ENCODE measurements around the gene FADS3. TPM values are rescaled to one million over a fixed set of nuclear protein-coding genes. Genes with fewer than 3 reads are reported as not detected.

Gene FADS3
- total and polyA plus RNA-seq, 2 of the 13 experiments (the other 11 are each of a cell fraction or from before 2014, with no cell fraction given): 13.4 to 23.2 TPM

DNA sequence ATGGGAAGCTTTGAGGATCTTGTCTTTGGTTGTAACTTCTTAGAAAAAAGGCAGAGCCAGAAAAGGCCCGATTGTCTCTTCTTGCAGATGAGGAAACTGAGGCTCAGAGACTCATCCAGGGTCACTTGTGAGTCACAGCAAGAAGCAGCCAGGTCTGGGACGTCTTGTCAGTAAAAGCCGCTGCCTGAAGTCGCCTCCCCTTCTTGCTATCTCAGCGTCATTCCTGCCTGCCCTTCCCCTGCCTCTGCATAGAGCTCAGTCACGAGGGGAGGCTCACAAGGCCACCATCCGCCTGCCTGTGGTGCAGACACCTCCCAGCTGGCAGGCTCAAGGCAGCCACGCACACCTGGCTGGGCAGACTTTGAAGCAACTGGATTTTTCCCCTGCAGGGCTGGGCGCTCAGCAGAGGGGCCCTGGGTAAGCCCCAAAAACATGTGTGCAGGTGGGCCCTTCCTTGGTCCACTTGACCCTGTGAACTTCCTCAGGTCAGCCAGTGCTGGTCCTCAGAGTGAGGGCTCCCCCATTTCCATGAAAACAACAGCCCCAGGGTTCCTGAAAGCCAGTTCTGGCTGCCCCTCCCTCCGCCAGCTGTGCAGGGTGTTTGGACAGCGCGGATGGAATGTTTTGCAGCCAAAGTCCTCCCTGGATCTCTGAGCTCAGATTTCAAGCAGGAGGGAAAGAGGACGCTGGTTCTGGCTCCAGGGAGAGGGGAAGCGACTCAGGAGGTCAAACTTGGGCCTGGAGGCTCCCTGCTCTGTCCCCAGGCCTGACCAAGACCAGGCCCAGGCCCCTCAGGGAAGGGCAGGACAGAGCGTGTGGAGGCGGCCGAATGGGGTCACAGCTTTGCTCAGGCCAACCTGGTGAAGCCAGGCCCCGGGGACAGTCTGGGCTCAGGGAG lies 32.1 kb upstream of the FADS3 start (continued):
- peak; percentile 58; the same call in 1 of the 2 replicates for TF ChIP-seq TBX3 (IDR thresholded peaks at IDR 0.05; ENCODE audit: borderline replicate concordance)
- TF ChIP-seq ZFP36L2 (CRISPR knock-in tag; IDR thresholded peaks at IDR 0.05): no peak
- 0 out of 2 replicates have a peak, but pooled peaks have one; percentile 47 for TF ChIP-seq ZNF709 (CRISPR knock-in tag; IDR thresholded peaks at IDR 0.05)
- peak; percentile 92 for TF ChIP-seq GFI1 (CRISPR knock-in tag; IDR thresholded peaks at IDR 0.05; ENCODE audit: borderline replicate concordance)

DNA sequence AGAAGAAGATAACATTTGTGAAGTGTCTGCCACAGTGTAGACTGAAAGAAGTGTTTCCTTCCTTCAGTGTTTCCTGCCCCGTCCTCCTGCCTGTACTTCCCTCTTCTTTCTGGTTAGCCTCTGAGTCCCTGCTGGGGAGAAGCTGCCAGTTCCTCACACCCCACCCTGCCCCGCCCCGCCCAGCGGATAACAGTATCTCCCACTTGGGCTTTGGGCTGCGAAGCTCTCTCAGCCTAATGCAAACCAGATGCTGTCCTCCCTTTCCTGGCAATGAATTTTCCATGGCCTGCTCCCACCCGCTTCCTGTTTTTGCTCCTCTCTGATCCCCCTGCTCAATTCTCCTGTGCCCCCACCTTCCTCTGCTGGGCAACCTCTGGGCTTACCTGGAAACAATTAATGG lies 31.2 kb upstream of the FADS3 start:
- peak overlapping the region in 1 of 3 experiments; percentile 66; a peak in 2 of 6 replicates for H3K4me3 ChIP-seq (replicated peaks in 1 of 3; ENCODE audit: insufficient read depth in 1 of 3, low read depth in 2 of 3, low read length in 3 of 3)
- H2AFZ ChIP-seq (ENCODE audit: low read length): no peak overlapping the region
- peaks cover 57% of the 10 kb centered on the region for H3K4me1 ChIP-seq (ENCODE audit: insufficient read depth, low read length)

More for the DNA sequence above, 31.2 kb upstream of the FADS3 start:
- Histone ChIP-seq H3K9ac (ENCODE audit: insufficient read depth, low read depth, low read length) (no peak overlapping the region), H3K36me3 (replicated peaks in 1 of 2; ENCODE audit: control insufficient read depth in 1 of 2, insufficient read depth in 2 of 2, low read length in 2 of 2) (no peaks in the 10 kb centered on the region), H3K27me3 (ENCODE audit: control insufficient read depth in 1 of 2, insufficient read depth in 2 of 2, low read length in 2 of 2) (peaks cover 6 to 33% of the 10 kb centered on the region in 2 experiments), H3K4me2 (ENCODE audit: low read depth, low read length) (peak overlapping the region; percentile 87), H3K27ac (ENCODE audit: extremely low read length, insufficient read depth, low read length) (no peak overlapping the region), H3K79me2 (ENCODE audit: insufficient read depth, low read length) (no peaks in the 10 kb centered on the region), H3K9me3 (ENCODE audit: low read length) (no peaks in the 10 kb centered on the region), H4K20me1 (ENCODE audit: insufficient read depth, low read length) (no peaks in the 10 kb centered on the region)
- POLR2A ChIA-PET: interaction anchor here (1.2 to 3.7 kb wide), 11 partner anchors 11 to 130 kb away, joined by 3 to 37 read pairs (median 8); partner anchors contain the start of genes BEST1 and FEN1
- intact Hi-C loops (cut with micrococcal nuclease; ENCODE audit: unreplicated experiment): no loop called here
- DNase-seq (ENCODE audit: low spot score) (no peak), FAIRE-seq (no peak), ATAC-seq (no peak)
- WGBS (ENCODE audit: low lambda C conversion rate): 48% methylated on average over 6 of the region's 6 CpGs
- BruUV-seq (replicated peaks): no TSS peak
- in situ Hi-C loops (cut with HindIII; ENCODE audit: extremely low pct_ligation_motif_present, low pct_unique_long_range_greater_than_20kb): no loop called here
- CTCF ChIA-PET (ENCODE audit: low intra/inter-chr PET ratio, low total read pairs): no interaction called here
- TF ChIP-seq KDM5A (IDR thresholded peaks at IDR 0.05; ENCODE audit: borderline replicate concordance, low read length): no peak
- no peak for TF ChIP-seq CHD2 (IDR thresholded peaks at IDR 0.05; ENCODE audit: low read depth, low read length)
- no peak for TF ChIP-seq ZNF639 (CRISPR knock-in tag; conservative IDR thresholded peaks at IDR 0.05)
